ENCODE data around the gene VAPB. TPM values are rescaled to one million over a fixed set of nuclear protein-coding genes. Genes with fewer than 3 reads are reported as not detected.

The VAPB gene
- polyA plus RNA-seq, 3 donors: 8.5 to 14.3 (median 10.1) TPM

DNA sequence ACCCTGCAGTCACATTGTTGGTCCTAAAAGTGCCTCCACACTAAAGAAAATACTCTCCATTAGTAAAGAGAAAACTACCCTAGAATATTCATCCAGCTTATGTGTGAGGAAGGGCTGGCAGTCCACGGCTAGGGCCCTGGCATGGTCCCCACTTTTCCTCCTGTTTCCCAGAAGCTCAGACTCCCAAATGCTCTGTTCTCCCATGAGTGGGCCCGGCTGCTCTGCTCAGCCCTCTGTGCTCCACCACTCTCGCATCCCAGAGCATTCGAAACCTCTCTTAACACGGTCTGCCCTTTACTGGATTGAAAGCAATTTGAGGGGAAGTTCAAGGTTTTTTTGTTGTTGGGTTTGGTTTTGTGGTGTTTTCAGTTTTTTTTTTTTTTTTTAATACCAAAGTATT lies 64.4 kb downstream of the VAPB start:
- no peak overlapping the region for H3K27ac ChIP-seq (ENCODE audit: low read depth in 1 of 2, low read length in 2 of 2)
- H3K36me3 Mint-ChIP-seq: peaks cover 21 to 29% of the 10 kb centered on the region in 2 donors

GRCh38 chr20:58454460-58454859 lies 65.4 kb downstream of the VAPB start:
- H3K27ac Mint-ChIP-seq: no peak overlapping the region

More for the DNA sequence above, 64.4 kb downstream of the VAPB start:
- no peaks in the 10 kb centered on the region for H3K79me2 ChIP-seq (ENCODE audit: insufficient read depth, low read length)
- no peaks in the 10 kb centered on the region for H3K9me3 ChIP-seq (replicated peaks in 1 of 2; ENCODE audit: control insufficient read depth in 1 of 2, insufficient read depth in 1 of 2, low read length in 2 of 2)
- H2AFZ ChIP-seq (ENCODE audit: insufficient read depth, low read depth, low read length, poor library complexity, severe bottlenecking): no peak overlapping the region
- Mint-ChIP-seq H3K27ac (no peak overlapping the region), H3K27me3 (ENCODE audit: low read depth in 3 of 3) (no peaks in the 10 kb centered on the region), H3K4me1 (no peaks in the 10 kb centered on the region), H3K4me3 (no peak overlapping the region), H3K9me3 (peaks cover 0 to 3% (median 2%) of the 10 kb centered on the region in 7 donors)
- H3K4me2 ChIP-seq (replicated peaks; ENCODE audit: extremely low read depth, low read length, poor library complexity, severe bottlenecking): no peak overlapping the region
- H3K9ac ChIP-seq (ENCODE audit: insufficient read depth, low read length, poor library complexity, severe bottlenecking): no peak overlapping the region
- TF ChIP-seq CTCF (IDR thresholded peaks at IDR 0.05): no peak
- DNase-seq: no peak
- peaks cover 2% of the 10 kb centered on the region for H4K20me1 ChIP-seq (ENCODE audit: insufficient read depth, low read length)
- WGBS (ENCODE audit: insufficient coverage): 100% methylated on average over 2 of the region's 5 CpGs
- no peaks in the 10 kb centered on the region for H3K27me3 ChIP-seq (ENCODE audit: control insufficient read depth in 2 of 2, insufficient read depth in 2 of 2, low read length in 2 of 2)
- H3K36me3 ChIP-seq (replicated peaks in 1 of 2; ENCODE audit: control insufficient read depth in 1 of 2, insufficient read depth in 2 of 2, low read length in 2 of 2): peaks cover 3 to 34% of the 10 kb centered on the region in 2 donors
- H3K4me3 ChIP-seq (replicated peaks in 1 of 3; ENCODE audit: low read depth in 2 of 3, low read length in 3 of 3): no peak overlapping the region
- intact Hi-C loops (cut with micrococcal nuclease): no loop called here
- no peaks in the 10 kb centered on the region for H3K4me1 ChIP-seq (ENCODE audit: control insufficient read depth in 1 of 2, insufficient read depth in 2 of 2, low read length in 2 of 2)

More at GRCh38 chr20:58454460-58454859, 65.4 kb downstream of the VAPB start:
- DNase-seq: no peak
- Histone ChIP-seq H3K4me3 (replicated peaks in 1 of 3; ENCODE audit: low read depth in 2 of 3, low read length in 3 of 3) (no peak overlapping the region), H3K9ac (ENCODE audit: insufficient read depth, low read length, poor library complexity, severe bottlenecking) (no peak overlapping the region), H3K4me2 (replicated peaks; ENCODE audit: extremely low read depth, low read length, poor library complexity, severe bottlenecking) (no peak overlapping the region), H3K9me3 (replicated peaks in 1 of 2; ENCODE audit: control insufficient read depth in 1 of 2, insufficient read depth in 1 of 2, low read length in 2 of 2) (no peaks in the 10 kb centered on the region), H3K36me3 (replicated peaks in 1 of 2; ENCODE audit: control insufficient read depth in 1 of 2, insufficient read depth in 2 of 2, low read length in 2 of 2) (peaks cover 0 to 23% of the 10 kb centered on the region in 2 donors), H4K20me1 (ENCODE audit: insufficient read depth, low read length) (no peaks in the 10 kb centered on the region), H3K27ac (ENCODE audit: low read depth in 1 of 2, low read length in 2 of 2) (no peak overlapping the region), H3K27me3 (ENCODE audit: control insufficient read depth in 2 of 2, insufficient read depth in 2 of 2, low read length in 2 of 2) (no peaks in the 10 kb centered on the region), H3K4me1 (ENCODE audit: control insufficient read depth in 1 of 2, insufficient read depth in 2 of 2, low read length in 2 of 2) (no peaks in the 10 kb centered on the region), H2AFZ (ENCODE audit: insufficient read depth, low read depth, low read length, poor library complexity, severe bottlenecking) (no peak overlapping the region), H3K79me2 (ENCODE audit: insufficient read depth, low read length) (no peaks in the 10 kb centered on the region)
- Mint-ChIP-seq H3K36me3 (peaks cover 12 to 19% of the 10 kb centered on the region in 2 donors), H3K4me3 (no peak overlapping the region), H3K27me3 (ENCODE audit: low read depth in 3 of 3) (no peaks in the 10 kb centered on the region), H3K9me3 (peaks cover 0 to 3% (median 2%) of the 10 kb centered on the region in 7 donors), H3K4me1 (no peaks in the 10 kb centered on the region)
- intact Hi-C loops (cut with micrococcal nuclease): no loop called here
- no peak for TF ChIP-seq CTCF (IDR thresholded peaks at IDR 0.05)

Measured in CD14-positive monocyte (primary cell).